Measurements from ENCODE around the gene RPS6KA2.

RPS6KA2 gene

DNA sequence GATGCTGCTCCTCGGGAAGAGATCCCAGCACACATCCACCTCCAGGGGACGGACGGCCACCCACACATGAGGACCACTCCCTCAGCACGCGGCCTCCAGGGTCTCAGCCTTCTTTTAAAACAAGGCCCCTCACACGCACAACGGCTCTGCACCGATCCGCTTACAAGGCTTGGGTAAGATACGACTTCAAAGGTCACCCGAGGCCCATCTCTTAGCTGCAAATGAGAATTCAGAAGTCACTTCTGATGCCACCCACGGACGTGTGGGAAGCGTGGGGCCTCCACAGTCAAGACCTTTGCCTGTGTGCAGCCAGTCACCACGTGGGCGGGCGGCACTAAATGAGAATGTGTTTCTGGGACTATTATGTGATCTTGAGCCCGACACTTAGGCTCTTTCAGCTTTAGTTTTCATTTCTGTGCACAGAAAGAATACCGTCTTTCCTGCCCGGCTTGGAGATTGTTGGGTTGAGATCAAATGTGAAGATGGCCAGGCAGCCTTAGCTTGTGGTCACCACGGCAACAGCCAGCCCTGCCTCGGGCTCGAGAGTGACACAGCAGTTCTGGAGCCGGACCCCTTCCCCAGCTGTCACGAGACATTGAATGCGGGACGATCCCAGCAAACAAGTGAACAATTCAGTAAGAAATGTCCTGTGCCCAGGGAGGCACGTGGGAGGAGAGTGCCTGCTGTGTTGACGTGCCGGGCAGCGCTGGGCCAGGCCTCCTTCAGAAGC is 132.1 kb downstream of the RPS6KA2 start:
- no peak for TF ChIP-seq ZFX (IDR thresholded peaks at IDR 0.05; ENCODE audit: borderline replicate concordance)
- TF ChIP-seq, protein P1, sequence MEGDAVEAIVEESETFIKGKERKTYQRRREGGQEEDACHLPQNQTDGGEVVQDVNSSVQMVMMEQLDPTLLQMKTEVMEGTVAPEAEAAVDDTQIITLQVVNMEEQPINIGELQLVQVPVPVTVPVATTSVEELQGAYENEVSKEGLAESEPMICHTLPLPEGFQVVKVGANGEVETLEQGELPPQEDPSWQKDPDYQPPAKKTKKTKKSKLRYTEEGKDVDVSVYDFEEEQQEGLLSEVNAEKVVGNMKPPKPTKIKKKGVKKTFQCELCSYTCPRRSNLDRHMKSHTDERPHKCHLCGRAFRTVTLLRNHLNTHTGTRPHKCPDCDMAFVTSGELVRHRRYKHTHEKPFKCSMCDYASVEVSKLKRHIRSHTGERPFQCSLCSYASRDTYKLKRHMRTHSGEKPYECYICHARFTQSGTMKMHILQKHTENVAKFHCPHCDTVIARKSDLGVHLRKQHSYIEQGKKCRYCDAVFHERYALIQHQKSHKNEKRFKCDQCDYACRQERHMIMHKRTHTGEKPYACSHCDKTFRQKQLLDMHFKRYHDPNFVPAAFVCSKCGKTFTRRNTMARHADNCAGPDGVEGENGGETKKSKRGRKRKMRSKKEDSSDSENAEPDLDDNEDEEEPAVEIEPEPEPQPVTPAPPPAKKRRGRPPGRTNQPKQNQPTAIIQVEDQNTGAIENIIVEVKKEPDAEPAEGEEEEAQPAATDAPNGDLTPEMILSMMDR (IDR thresholded peaks at IDR 0.05) = no peak
- H3K27ac ChIP-seq = no peak overlapping the region

DNA sequence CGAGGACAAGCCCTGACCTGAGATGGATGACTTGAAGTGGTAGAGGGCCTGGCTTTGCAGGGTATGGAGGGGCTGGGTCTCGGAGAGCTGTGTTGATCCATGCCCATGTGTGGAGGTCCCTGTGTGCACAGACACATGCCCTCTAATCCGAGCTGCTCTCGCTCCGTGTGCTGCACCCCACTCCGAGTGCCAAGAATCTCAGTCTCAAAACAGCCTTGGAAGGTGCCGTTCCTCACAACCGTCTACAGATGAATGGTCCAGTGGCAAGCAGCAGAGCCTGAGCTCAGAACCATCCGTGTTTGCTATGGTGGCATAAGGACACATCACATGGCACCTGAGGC is 133.0 kb downstream of the RPS6KA2 start:
- no peak overlapping the region for H3K27ac ChIP-seq
- TF ChIP-seq, protein P1 (IDR thresholded peaks at IDR 0.05) = no peak
- no peak for TF ChIP-seq ZFX (IDR thresholded peaks at IDR 0.05; ENCODE audit: borderline replicate concordance)

DNA sequence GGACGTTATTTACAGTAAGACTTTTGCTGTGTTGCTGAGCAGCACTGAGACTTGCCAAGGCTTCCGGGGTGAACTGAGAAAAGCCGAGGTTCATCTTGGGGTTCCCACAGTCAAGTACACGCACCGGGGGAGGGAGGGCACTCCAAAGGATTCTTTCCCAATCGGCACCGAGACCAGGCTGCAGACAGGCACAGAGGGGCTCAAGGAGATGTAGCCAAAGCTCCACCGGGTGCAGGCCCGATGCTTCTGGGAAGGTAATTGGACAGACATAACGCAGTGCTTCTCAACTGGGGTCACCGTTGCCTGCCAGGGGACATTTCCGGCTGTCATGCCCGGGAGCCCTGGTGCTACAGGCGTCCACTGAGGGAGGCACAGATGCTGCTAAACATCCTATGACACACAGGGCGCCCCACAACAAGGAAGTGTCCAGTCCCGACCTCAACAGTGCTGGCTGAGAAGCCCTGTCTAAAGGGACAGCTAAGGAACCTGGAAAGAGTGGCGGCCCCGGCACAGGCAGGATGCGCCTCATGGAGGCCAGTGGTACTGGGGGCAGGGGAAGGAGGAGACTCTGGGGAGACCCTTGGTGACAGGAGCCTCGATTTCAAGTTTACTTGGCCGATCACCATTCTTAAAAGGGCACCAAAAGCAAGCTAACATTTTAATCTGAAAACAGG is 133.5 kb downstream of the RPS6KA2 start:
- H3K27ac ChIP-seq = no peak overlapping the region
- TF ChIP-seq, protein P1 (IDR thresholded peaks at IDR 0.05) = no peak
- no peak for TF ChIP-seq ZFX (IDR thresholded peaks at IDR 0.05; ENCODE audit: borderline replicate concordance)

DNA sequence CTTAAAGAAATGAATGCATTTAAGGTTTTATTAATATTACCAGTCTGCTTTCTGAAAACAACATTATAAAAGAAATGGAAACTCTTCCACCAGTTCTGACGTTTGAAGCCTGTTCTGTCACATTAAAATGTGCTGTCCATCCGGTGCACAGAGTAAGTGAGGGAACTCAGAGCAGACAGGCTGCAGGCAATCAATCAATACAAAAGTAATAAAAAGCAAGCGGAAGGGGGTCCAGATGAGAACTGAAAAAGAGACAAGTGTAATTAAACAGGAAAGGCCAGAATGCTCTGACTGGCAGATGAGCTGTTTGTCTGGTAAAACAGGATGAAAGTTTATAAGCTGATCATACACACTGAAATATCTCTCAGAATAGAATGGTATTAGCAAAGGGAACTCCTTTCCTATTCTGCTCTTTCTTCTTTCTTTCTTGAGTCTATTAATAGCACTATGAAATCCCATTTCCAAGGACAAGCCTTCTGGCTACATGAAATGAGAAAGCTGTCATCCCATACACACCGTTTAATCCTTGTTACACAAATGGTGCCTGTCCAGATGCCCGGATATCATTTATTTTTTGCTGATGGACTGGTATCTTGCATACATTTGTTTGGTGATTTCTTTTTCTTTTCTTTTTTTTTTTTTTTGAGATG is 134.8 kb downstream of the RPS6KA2 start:
- TF ChIP-seq ZFX (IDR thresholded peaks at IDR 0.05; ENCODE audit: borderline replicate concordance) = no peak
- TF ChIP-seq, protein P1 (IDR thresholded peaks at IDR 0.05) = no peak
- no peak overlapping the region for H3K27ac ChIP-seq

DNA sequence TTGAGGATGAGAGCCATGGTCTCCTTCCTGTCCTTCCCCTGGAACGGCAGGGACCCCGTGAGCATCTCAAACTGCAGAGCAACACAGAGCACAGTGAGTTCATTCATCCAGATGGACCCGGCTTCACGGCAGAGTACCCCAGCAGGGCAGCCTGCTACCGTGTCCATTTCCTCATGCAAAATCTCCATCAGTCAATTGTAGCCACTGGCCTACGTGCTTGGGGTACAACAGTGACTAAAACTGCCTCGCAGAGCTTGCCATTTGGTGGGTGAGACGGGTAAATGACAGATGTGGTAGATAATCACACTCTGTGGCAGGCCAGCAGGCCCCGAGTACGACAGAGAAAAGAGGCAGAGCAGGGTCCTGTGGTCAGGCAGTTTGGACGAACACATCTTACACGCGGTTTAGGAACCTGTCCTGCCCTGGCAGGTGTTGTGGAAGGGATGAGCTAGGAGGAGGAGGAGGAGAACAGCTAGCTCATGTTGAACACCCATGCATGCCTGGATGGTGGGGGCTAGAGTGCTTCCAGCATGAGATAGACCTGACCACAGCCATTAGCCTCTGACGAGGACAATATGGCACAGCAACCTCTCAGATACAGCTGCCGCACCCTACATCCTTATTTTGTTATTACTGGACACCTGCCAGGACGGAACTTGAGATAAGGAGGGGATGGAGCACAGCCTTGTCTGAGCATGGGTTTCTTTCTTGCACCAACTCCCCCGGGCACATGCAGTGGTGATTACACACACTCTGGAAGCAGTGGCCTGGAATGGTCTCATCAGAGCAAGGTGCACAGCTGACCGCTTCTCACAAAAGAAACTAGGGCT is 136.2 kb downstream of the RPS6KA2 start:
- TF ChIP-seq, protein P1 (IDR thresholded peaks at IDR 0.05) = no peak
- TF ChIP-seq ZFX (IDR thresholded peaks at IDR 0.05; ENCODE audit: borderline replicate concordance) = no peak
- H3K27ac ChIP-seq = no peak overlapping the region

DNA sequence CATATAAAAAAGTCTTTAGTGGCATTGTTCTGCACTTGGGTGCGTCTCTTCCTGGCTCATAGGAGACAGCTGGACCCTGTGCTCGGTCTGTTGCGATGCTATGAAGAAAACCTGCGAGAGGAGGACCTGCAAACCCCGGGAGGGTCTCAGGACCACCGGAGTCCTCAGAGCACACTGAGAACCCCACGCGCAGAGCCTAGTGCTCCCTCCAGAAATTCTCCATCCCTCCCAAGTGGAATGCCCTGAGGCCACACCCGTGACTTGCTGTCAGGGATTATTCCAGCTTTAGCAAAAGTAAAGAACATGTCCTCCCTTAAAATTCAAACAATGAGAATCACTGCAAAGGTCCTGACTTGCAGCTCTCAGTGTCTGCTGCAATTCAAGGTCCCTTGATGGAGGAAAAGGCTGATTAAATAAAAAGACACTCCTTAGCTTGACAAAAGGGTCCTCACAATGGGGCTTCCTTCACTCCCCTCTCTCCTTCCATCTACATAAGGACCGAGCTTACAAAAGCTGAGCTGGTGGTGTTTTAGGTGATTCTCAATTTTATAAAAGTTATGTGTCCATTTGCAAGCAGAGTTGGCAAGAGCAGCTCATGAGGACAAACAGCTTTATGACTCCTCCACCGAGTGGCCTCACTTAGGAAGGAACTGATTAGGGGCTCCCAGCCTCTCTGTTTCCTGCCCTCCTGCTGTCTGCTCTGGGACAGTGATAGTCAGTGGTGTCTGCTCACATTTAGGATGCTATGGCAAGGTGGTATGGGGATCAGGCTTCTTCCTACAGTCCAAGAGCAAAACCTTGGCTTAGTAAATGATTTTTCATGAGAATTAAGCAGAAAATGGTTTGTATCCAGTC is 137.5 kb downstream of the RPS6KA2 start:
- H3K27ac ChIP-seq = no peak overlapping the region
- no peak for TF ChIP-seq ZFX (IDR thresholded peaks at IDR 0.05; ENCODE audit: borderline replicate concordance)
- TF ChIP-seq, protein P1 (IDR thresholded peaks at IDR 0.05) = no peak

Data from 22Rv1 (cell line).